GM19324 (cell line): ENCODE data around the gene SYNJ1.
A peak's percentile ranks its signal among the peaks of the same experiment; 100 is the strongest.

Experiments
- ATAC-seq: cut with Tn5 transposase; IDR thresholded peaks from one replicate; pipeline ENCODE4 v1.9.1; 2021; ENCODE audit warnings: mild to moderate bottlenecking, moderate library complexity; ENCODE audit not compliant: unreplicated experiment, low FRiP score

SYNJ1 gene

GRCh38 chr21:32735524-32735923, 7.7 kb upstream of the SYNJ1 start:
- ATAC-seq, result no peak

GRCh38 chr21:32733990-32734613, 6.3 kb upstream of the SYNJ1 start:
- ATAC-seq, result no peak

- no peak for ATAC-seq
These were observed 5.5 kb upstream of the SYNJ1 start for GRCh38 chr21:32733356-32733755.

GRCh38 chr21:32732544-32732943, 4.7 kb upstream of the SYNJ1 start:
- no peak for ATAC-seq

- no peak for ATAC-seq
These were observed 1.0 kb upstream of the SYNJ1 start for GRCh38 chr21:32728848-32729247.

GRCh38 chr21:32728456-32728839, 635 bp upstream of the SYNJ1 start:
- peak; percentile 2 for ATAC-seq

- ATAC-seq, result peak; percentile 15
These were observed 750 bp downstream of the SYNJ1 start for GRCh38 chr21:32726839-32727686.

- ATAC-seq, result no peak
These were observed 8.7 kb downstream of the SYNJ1 start for GRCh38 chr21:32719085-32719484.

- ATAC-seq, result no peak
These were observed 9.9 kb downstream of the SYNJ1 start for GRCh38 chr21:32717851-32718316.

- ATAC-seq, result no peak
These were observed 11.3 kb downstream of the SYNJ1 start for GRCh38 chr21:32716486-32716885.

GRCh38 chr21:32713726-32714125, 14.1 kb downstream of the SYNJ1 start:
- no peak for ATAC-seq

- no peak for ATAC-seq
These were observed 15.2 kb downstream of the SYNJ1 start for GRCh38 chr21:32712641-32713040.

GRCh38 chr21:32712043-32712442, 15.8 kb downstream of the SYNJ1 start:
- peak; percentile 98 for ATAC-seq

GRCh38 chr21:32710987-32711386, 16.8 kb downstream of the SYNJ1 start:
- no peak for ATAC-seq

GRCh38 chr21:32710069-32710784, 17.6 kb downstream of the SYNJ1 start:
- no peak for ATAC-seq

- ATAC-seq, result no peak
These were observed 19.7 kb downstream of the SYNJ1 start for GRCh38 chr21:32708069-32708468.

- no peak for ATAC-seq
These were observed 21.9 kb downstream of the SYNJ1 start for GRCh38 chr21:32705901-32706300.

- no peak for ATAC-seq
These were observed 22.7 kb downstream of the SYNJ1 start for GRCh38 chr21:32705139-32705538.

GRCh38 chr21:32702702-32703101, 25.1 kb downstream of the SYNJ1 start:
- no peak for ATAC-seq

GRCh38 chr21:32698971-32699693, 28.7 kb downstream of the SYNJ1 start:
- no peak for ATAC-seq

GRCh38 chr21:32698286-32698685, 29.5 kb downstream of the SYNJ1 start:
- ATAC-seq, result no peak
